HG03469 (cell line): ENCODE results near the gene SEMA4G.
"Not testable (repeated sequence)": the region's sequence is repeated elsewhere in the genome, so short reads cannot be mapped to it uniquely, and the experiment has no call there.

ENCODE experiments used
- ATAC-seq: cut with Tn5 transposase; IDR thresholded peaks from one replicate; pipeline ENCODE4 v1.9.1; 2021; ENCODE audit warnings: mild to moderate bottlenecking, moderate library complexity, moderate number of reproducible peaks; ENCODE audit not compliant: unreplicated experiment

The SEMA4G gene

GRCh38 chr10:100970076-100970913 is 991 bp downstream of the SEMA4G start:
- ATAC-seq: no peak

GRCh38 chr10:100970914-100971811 is 1.9 kb downstream of the SEMA4G start:
- no peak for ATAC-seq

GRCh38 chr10:100972115-100972903 is 3.0 kb downstream of the SEMA4G start:
- no peak for ATAC-seq

GRCh38 chr10:100972904-100973535 is 3.7 kb downstream of the SEMA4G start:
- ATAC-seq: no peak

GRCh38 chr10:100975397-100975796 is 6.1 kb downstream of the SEMA4G start:
- not testable (repeated sequence) for ATAC-seq

- no peak for ATAC-seq
Measured at GRCh38 chr10:100976906-100977305, 7.6 kb downstream of the SEMA4G start.

GRCh38 chr10:100977436-100977835 is 8.1 kb downstream of the SEMA4G start:
- ATAC-seq: no peak

GRCh38 chr10:100978121-100978900 is 9.0 kb downstream of the SEMA4G start:
- no peak for ATAC-seq

GRCh38 chr10:100978901-100979195 is 9.5 kb downstream of the SEMA4G start:
- ATAC-seq: no peak

GRCh38 chr10:100979791-100980272 is 10.5 kb downstream of the SEMA4G start:
- no peak for ATAC-seq

GRCh38 chr10:100980311-100980710 is 11.0 kb downstream of the SEMA4G start:
- ATAC-seq: no peak

GRCh38 chr10:100980711-100981110 is 11.4 kb downstream of the SEMA4G start:
- ATAC-seq: no peak

GRCh38 chr10:100981178-100981772 is 12.0 kb downstream of the SEMA4G start:
- ATAC-seq: no peak

- no peak for ATAC-seq
Measured at GRCh38 chr10:100982916-100983830, 13.9 kb downstream of the SEMA4G start.

GRCh38 chr10:100983868-100984671 is 14.8 kb downstream of the SEMA4G start:
- ATAC-seq: no peak

GRCh38 chr10:100984672-100985177 is 15.4 kb downstream of the SEMA4G start:
- no peak for ATAC-seq

- no peak for ATAC-seq
Measured at GRCh38 chr10:100985336-100985735, 16.0 kb downstream of the SEMA4G start.
